Lower leg skin (tissue), 3 donors: ENCODE data around the gene FBXL20.

Experiments
- CTCF ChIP-seq, 3 donors: fragments of 450-650 bp; IDR thresholded peaks; one replicate each; pipeline ENCODE4 v1.5.1; 2016; ENCODE audit warnings: antibody characterized with exemption in 3 of 3, mild to moderate bottlenecking in 3 of 3, moderate library complexity in 2 of 3
- POLR2A ChIP-seq, 2 donors: fragments of 450-650 bp; IDR thresholded peaks; one replicate each; pipeline ENCODE4 v1.6.1; 2016 to 2017; ENCODE audit warnings: antibody characterized with exemption in 2 of 2, mild to moderate bottlenecking in 1 of 2, moderate library complexity in 1 of 2

GRCh38 chr17:39237586-39237985 lies 163.8 kb downstream of the FBXL20 start:
- TF ChIP-seq CTCF (IDR thresholded peaks at IDR 0.05) (no peak), POLR2A (IDR thresholded peaks at IDR 0.05) (no peak)
